GM12865 (cell line): ENCODE data around the gene HEBP2.

Source experiments
- DNase-seq: peaks from one replicate; pipeline ENCODE4 v3.0.0; 2010; ENCODE audit warnings: low read depth
- H3K4me3 ChIP-seq: 2 replicates; pipeline ENCODE4 v1.5.1; 2011; ENCODE audit warnings: mild to moderate bottlenecking, low read depth, low read length, control low read depth
- CTCF ChIP-seq: IDR thresholded peaks from 2 replicates; pipeline ENCODE4 v1.5.1; 2011; ENCODE audit warnings: low read length, control low read depth, low read depth, inconsistent platforms; ENCODE audit not compliant: insufficient read depth; ENCODE audit errors: missing control alignments

HEBP2 gene

GRCh38 chr6:138374230-138374629, 29.8 kb upstream of the HEBP2 start:
- TF ChIP-seq CTCF, result no peak
- no peak for DNase-seq
- H3K4me3 ChIP-seq, result no peak overlapping the region

GRCh38 chr6:138374815-138375214, 29.2 kb upstream of the HEBP2 start:
- TF ChIP-seq CTCF, result no peak
- DNase-seq, result no peak
- no peak overlapping the region for H3K4me3 ChIP-seq

- DNase-seq, result no peak
- no peak overlapping the region for H3K4me3 ChIP-seq
- no peak for TF ChIP-seq CTCF
These were observed 27.0 kb upstream of the HEBP2 start for GRCh38 chr6:138377042-138377441.

- no peak for TF ChIP-seq CTCF
- DNase-seq, result no peak
- no peak within 1 kb of the TSS for H3K4me3 ChIP-seq
These were observed 26.2 kb upstream of the HEBP2 start, which contains the start of gene SMIM28 for GRCh38 chr6:138377844-138378243. Gene SMIM28 (plus strand): TSS chr6:138377905. CDS start chr6:138378073, 168 bp downstream.

GRCh38 chr6:138378463-138378862, 25.6 kb upstream of the HEBP2 start:
- H3K4me3 ChIP-seq, result no peak overlapping the region
- DNase-seq, result no peak
- no peak for TF ChIP-seq CTCF

GRCh38 chr6:138382498-138383265, 21.3 kb upstream of the HEBP2 start:
- H3K4me3 ChIP-seq, result no peak overlapping the region
- no peak for DNase-seq
- TF ChIP-seq CTCF, result no peak

- DNase-seq, result no peak
- TF ChIP-seq CTCF, result no peak
- H3K4me3 ChIP-seq, result no peak overlapping the region
These were observed 20.2 kb upstream of the HEBP2 start for GRCh38 chr6:138383776-138384175.
